HG03342 (cell line): ENCODE results near the gene KIF26B.
"Not testable (repeated sequence)": the region's sequence is repeated elsewhere in the genome, so short reads cannot be mapped to it uniquely, and the experiment has no call there.

ENCODE experiments used
- ATAC-seq: cut with Tn5 transposase; IDR thresholded peaks from one replicate; pipeline ENCODE4 v1.9.1; 2021; ENCODE audit warnings: mild to moderate bottlenecking, moderate library complexity; ENCODE audit not compliant: unreplicated experiment

KIF26B gene

GRCh38 chr1:245313576-245313975 lies 158.8 kb downstream of the KIF26B start:
- no peak for ATAC-seq

DNA sequence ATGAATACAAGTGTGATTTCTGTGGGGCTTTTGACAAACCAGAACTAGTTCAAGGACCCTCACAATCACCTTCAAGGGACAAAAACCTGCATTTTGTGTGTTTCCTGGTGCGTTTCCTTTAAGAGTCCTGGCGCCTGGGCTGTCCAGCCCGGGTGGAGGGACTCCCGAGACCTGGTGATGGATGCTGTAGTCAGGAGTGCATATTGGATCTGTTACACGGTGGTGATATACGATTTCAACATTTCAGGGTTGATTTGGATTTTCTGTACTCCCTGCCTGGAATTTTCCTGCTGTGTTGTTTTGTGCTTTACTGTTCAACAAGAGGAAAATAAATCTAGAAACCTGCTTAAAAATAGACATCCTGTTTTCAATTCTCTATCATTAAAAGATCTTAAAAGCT lies 162.0 kb downstream of the KIF26B start:
- ATAC-seq = no peak

GRCh38 chr1:245317217-245317616 lies 162.4 kb downstream of the KIF26B start:
- ATAC-seq = no peak

GRCh38 chr1:245319094-245319493 lies 164.3 kb downstream of the KIF26B start:
- ATAC-seq = no peak

- ATAC-seq = no peak
These were observed 167.9 kb downstream of the KIF26B start for GRCh38 chr1:245322673-245323072.

GRCh38 chr1:245323765-245324164 lies 169.0 kb downstream of the KIF26B start:
- not testable (repeated sequence) for ATAC-seq

GRCh38 chr1:245325922-245326795 lies 171.4 kb downstream of the KIF26B start:
- ATAC-seq = no peak

DNA sequence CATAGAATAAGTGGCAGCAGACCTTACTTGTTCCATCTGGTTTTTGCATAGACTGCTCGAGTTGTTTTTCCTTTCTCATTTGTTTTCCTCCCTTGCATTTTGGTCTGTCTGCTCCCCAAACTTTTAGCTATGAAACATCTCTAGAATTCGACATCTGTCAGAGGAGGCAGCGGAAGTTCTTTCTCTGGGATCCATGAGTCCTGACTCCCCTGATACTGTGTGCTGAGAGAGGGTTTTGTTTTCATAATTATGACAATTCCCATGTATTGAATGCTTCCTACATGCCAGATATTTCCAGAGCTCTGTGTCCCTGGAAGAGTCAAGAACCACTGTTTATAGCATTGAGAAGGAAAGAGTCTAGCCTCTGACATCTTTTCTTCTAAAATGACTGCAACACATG lies 172.6 kb downstream of the KIF26B start:
- ATAC-seq = no peak

GRCh38 chr1:245327842-245328241 lies 173.1 kb downstream of the KIF26B start:
- no peak for ATAC-seq

- no peak for ATAC-seq
These were observed 176.2 kb downstream of the KIF26B start for GRCh38 chr1:245330951-245331350.

DNA sequence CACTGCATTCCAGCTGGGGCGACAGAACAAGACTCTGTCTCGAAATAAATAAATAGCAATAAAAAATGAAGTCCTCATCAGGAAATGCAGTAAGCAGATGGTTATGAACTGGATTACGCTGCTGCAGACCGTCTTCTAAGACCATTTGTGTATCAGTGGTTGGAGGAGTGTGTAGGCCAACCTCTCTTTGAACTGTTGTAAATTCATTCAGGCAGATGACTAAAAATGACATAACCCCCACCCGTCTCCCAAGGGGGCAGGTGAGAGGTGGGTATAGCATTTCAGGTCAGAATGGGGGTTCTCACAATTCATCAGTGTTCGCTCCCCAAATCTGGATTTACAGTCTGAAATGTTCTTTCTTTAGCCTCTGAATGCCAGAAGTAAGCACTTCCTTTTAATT lies 177.3 kb downstream of the KIF26B start:
- ATAC-seq = no peak

GRCh38 chr1:245332513-245332912 lies 177.7 kb downstream of the KIF26B start:
- no peak for ATAC-seq

- ATAC-seq = no peak
These were observed 179.4 kb downstream of the KIF26B start for GRCh38 chr1:245334235-245334634.

DNA sequence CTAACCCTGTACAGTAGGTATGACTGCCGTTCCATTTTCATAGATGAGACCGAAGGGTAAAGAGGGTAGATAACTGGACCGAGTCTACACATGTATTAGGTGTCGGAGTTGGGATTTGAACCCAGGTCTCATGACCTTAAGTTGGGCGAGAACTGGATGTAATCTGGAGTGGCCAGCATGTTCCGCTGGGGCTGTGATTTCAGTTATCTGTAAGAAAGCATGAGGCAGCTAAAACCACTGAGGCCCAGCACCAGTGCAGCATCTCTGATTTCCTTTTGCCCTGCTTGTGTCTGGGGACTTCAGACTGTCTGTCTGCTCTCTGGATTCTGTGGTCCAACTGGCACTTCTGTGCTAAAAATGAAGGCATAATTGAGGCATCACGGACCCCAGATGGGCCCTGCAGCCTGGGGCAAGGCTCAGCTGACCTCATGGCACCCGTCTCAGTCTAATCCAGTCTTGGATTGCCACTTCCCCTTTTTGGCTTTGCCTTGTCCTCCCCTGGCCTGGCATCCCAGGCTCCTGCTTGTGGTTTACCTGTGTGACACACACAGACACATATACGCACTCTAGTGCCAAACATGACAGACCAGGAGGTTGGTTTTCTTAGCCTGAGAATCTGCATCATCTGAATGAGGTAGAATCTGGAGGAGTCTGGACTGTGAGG lies 180.2 kb downstream of the KIF26B start:
- no peak for ATAC-seq

- ATAC-seq = not testable (repeated sequence)
These were observed 180.9 kb downstream of the KIF26B start for GRCh38 chr1:245335684-245336083.

- no peak for ATAC-seq
These were observed 181.6 kb downstream of the KIF26B start for GRCh38 chr1:245336149-245336983.

DNA sequence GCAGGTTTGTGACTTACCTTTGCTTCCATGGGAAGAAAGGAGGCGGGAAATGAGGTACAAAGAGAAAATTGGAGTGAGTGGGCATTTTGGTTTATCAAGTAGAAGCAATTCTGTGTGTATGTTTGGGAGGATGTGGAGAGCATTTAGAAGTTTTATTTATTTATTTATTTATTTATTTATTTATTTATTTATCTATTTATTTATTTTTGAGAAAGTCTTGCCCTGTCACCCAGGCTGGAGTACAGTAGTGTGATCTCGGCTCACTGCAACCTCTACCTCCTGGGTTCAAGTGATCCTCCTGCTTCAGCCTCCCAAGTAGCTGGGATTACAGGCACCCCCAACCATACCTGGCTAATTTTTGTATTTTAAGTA lies 182.2 kb downstream of the KIF26B start:
- ATAC-seq = not testable (repeated sequence)

GRCh38 chr1:245337829-245338484 lies 183.2 kb downstream of the KIF26B start:
- ATAC-seq = no peak

DNA sequence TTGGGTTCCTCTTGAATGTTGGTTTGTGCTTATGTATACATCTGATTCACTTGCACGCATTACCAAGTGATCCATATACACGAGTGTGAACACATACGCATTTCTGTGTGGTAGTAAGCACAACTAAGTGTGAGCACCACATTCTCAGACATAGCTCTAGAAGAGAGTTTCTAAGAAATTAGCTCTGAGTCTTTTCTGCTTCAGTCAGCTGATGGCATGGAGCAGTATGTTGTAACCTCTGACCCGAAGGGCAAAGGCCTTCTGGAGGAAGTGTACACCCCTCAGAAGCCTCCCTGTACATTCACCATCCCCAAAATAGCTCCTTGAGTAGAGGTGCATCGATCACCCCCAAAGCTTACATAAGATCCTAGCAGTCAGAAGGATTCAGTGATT lies 183.7 kb downstream of the KIF26B start:
- ATAC-seq = no peak

DNA sequence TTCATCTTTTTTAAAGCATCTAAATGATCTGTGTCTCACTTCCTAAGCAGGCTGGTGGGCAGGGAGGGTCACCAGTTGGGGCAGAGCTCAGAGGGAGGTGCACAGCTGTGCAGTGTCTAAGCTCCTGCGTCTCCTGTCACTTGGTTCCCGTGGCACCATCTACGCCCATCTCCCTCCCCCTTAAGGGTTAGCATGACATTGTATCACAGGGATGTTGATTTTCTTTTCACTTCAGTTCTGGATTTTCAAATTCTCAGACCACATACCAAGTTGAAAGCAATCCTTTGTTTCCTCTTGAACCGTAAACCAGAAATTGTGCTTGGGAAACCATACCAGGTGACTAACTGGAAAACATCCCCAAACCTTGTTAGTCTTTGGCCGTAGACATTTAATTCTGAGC lies 187.0 kb downstream of the KIF26B start:
- ATAC-seq = no peak
